Subcutaneous abdominal adipose tissue (tissue), 5 donors: ENCODE measurements around the gene NBPF11.
"Not testable (repeated sequence)": the region's sequence is repeated elsewhere in the genome, so short reads cannot be mapped to it uniquely, and the experiment has no call there.

Experiments
- H3K27ac ChIP-seq: one replicate; pipeline ENCODE4 v1.7.0; 2013; ENCODE audit warnings: low read depth, mild to moderate bottlenecking, inconsistent platforms, low read length, moderate library complexity
- H3K27me3 ChIP-seq, 5 donors: one replicate each; pipeline ENCODE4 v1.7.0; 2013; ENCODE audit warnings: low read length in 5 of 5, inconsistent platforms in 1 of 5; ENCODE audit not compliant: control insufficient read depth in 5 of 5, insufficient read depth in 4 of 5
- H3K36me3 ChIP-seq, 5 donors: one replicate each; pipeline ENCODE4 v1.7.0; 2013; ENCODE audit warnings: low read length in 5 of 5; ENCODE audit not compliant: control insufficient read depth in 5 of 5, insufficient read depth in 5 of 5
- H3K4me1 ChIP-seq, 5 donors: one replicate each; pipeline ENCODE4 v1.7.0; 2013; ENCODE audit warnings: low read length in 5 of 5, mild to moderate bottlenecking in 3 of 5, moderate library complexity in 1 of 5; ENCODE audit not compliant: control insufficient read depth in 5 of 5, insufficient read depth in 5 of 5
- H3K4me3 ChIP-seq, 5 donors: one replicate each; pipeline ENCODE4 v1.7.0; 2013; ENCODE audit warnings: low read length in 5 of 5, low read depth in 1 of 5
- H3K9ac ChIP-seq, 5 donors: one replicate each; pipeline ENCODE4 v1.7.0; 2013; ENCODE audit warnings: low read length in 5 of 5, mild to moderate bottlenecking in 4 of 5, moderate library complexity in 3 of 5
- H3K9me3 ChIP-seq, 5 donors: one replicate each; pipeline ENCODE4 v1.7.0; 2013; ENCODE audit warnings: low read length in 5 of 5; ENCODE audit not compliant: control insufficient read depth in 5 of 5
- donor health status: healthy.
- donor health status: healthy.
- donor health status: healthy.
- donor health status: healthy.
- donor health status: healthy.

The NBPF11 gene

DNA sequence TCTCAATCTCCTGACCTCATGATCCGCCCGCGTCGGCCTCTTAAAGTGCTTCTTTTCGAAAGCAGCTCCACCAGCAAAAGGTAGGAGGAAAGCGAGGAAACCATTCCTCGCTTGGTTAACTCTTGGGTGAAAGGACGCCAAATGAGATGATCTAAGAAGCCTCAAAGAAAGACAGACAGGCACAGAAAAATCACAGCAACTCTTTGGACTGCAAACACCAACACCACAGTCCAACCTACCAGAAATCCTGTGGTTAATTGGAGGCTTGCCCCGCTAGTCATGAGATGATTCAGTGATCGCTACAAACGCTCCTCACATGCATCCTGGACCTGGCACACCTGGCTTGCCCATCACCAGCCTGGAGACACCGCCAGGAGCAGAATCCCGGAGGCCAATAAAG, 1.1 kb downstream of the NBPF11 start:
- not testable (repeated sequence) for H3K36me3 ChIP-seq, H3K27me3 ChIP-seq, H3K9me3 ChIP-seq, H3K4me1 ChIP-seq
- Histone ChIP-seq H3K27ac (peak overlapping the region; percentile 72), H3K4me3 (peak overlapping the region; percentile 57 to 73 (median 69)), H3K9ac (peak overlapping the region in 3 of 5 donors; percentile 53 to 73 (median 71))

DNA sequence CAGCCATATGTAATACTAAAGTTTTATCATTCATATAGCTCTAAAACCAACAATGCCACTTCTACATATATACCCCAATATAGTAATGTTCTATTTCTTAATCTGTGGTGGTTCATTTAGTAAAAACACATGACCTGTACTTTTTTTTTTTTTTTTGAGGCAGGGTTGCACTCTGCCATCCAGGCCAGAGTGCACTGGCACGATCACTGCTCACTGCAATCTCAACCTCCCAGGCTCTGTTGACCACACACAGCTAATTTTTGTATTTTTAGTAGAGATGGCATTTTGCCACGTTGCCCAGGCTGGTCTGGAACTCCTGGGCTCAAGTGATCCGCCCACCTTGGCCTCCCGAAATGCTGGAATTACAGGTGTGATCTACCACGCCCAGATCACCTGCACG, 2.1 kb downstream of the NBPF11 start:
- not testable (repeated sequence) for H3K9me3 ChIP-seq, H3K4me1 ChIP-seq, H3K4me3 ChIP-seq, H3K9ac ChIP-seq, H3K27ac ChIP-seq, H3K36me3 ChIP-seq, H3K27me3 ChIP-seq

DNA sequence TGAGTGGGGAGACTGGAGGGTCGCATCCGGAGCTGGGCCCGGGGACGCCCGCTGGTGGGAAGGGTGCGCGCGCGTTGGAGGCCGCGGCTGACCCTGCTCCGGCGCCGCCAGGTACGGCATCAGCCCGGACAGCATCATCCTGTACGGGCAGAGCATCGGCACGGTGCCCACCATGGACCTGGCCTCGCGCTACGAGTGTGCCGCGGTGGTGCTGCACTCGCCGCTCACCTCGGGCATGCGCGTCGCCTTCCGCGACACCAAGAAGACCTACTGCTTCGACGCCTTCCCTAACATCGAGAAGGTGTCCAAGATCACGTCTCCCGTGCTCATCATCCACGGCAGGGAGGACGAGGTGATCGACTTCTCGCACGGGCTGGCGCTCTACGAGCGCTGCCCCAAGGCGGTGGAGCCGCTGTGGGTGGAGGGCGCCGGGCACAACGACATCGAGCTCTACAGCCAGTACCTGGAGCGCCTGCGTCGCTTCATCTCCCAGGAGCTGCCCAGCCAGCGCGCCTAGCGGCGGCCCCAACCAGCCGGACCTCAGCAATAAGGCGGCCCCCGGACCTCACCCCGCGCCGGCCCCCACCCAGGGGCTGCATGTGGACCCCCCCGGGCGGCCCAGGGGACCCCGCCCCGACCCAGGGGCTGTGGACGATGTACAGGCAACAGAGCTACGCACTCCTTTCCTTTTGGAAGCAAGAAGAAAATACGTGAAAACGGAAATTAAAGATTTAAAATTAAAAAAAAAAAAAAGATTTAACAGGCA, 2.8 kb downstream of the NBPF11 start:
- not testable (repeated sequence) for H3K27me3 ChIP-seq, H3K4me1 ChIP-seq, H3K9me3 ChIP-seq, H3K36me3 ChIP-seq, H3K27ac ChIP-seq, H3K4me3 ChIP-seq, H3K9ac ChIP-seq

- H3K9me3 ChIP-seq, H3K27ac ChIP-seq, H3K36me3 ChIP-seq, H3K4me3 ChIP-seq, H3K27me3 ChIP-seq, H3K4me1 ChIP-seq, H3K9ac ChIP-seq: not testable (repeated sequence)
These were observed 4.8 kb downstream of the NBPF11 start for GRCh38 chr1:148147052-148147838.

DNA sequence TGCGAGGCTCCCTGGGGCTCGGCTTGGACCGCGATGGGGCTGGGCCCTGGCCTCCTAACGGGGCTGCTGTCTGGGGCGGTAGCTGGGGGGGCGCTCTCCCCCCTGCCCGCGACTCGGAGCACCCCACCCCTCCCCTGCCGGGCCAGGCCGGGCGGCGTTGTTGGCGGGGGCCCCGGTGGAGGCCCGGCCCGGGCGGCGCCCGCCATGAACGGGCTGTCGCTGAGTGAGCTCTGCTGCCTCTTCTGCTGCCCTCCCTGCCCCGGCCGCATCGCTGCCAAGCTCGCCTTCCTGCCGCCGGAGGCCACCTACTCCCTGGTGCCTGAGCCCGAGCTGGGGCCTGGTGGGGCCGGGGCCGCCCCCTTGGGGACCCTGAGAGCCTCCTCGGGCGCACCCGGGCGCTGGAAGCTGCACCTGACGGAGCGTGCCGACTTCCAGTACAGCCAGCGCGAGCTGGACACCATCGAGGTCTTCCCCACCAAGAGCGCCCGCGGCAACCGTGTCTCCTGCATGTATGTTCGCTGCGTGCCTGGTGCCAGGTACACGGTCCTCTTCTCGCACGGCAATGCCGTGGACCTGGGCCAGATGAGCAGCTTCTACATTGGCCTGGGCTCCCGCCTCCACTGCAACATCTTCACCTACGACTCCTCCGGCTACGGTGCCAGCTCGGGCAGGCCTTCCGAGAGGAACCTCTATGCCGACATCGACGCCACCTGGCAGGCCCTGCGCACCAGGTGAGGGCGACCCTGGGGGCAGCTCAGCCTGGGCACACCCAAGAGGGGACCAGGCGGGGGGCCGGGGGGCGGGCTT, 5.7 kb downstream of the NBPF11 start:
- H3K27ac ChIP-seq, H3K9me3 ChIP-seq, H3K36me3 ChIP-seq, H3K4me1 ChIP-seq, H3K9ac ChIP-seq, H3K27me3 ChIP-seq, H3K4me3 ChIP-seq: not testable (repeated sequence)

- not testable (repeated sequence) for H3K27ac ChIP-seq, H3K27me3 ChIP-seq, H3K9ac ChIP-seq, H3K9me3 ChIP-seq, H3K36me3 ChIP-seq, H3K4me3 ChIP-seq, H3K4me1 ChIP-seq
These were observed 8.9 kb downstream of the NBPF11 start for GRCh38 chr1:148143223-148143622.

DNA sequence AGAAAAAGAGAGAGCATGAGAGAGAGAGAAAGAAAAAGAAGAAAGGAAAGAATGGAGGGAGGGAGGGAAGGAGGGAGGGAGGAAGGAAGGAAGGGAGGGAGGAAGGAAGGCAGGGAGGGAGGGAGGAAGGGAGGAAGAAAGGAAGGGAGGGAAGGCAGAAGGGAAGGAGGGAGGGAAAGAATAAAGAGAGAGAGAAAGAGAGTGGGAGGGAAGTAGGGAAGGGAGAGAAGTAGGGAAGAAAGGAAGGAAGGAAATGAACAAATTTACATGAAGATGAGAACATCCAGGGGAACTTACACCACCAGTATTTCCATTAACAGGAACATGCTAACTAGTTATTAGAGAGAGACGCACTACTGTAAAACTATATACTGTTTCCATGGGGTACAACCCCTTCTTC, 10.1 kb downstream of the NBPF11 start:
- H3K27ac ChIP-seq, H3K4me1 ChIP-seq, H3K4me3 ChIP-seq, H3K36me3 ChIP-seq, H3K27me3 ChIP-seq, H3K9ac ChIP-seq, H3K9me3 ChIP-seq: not testable (repeated sequence)

DNA sequence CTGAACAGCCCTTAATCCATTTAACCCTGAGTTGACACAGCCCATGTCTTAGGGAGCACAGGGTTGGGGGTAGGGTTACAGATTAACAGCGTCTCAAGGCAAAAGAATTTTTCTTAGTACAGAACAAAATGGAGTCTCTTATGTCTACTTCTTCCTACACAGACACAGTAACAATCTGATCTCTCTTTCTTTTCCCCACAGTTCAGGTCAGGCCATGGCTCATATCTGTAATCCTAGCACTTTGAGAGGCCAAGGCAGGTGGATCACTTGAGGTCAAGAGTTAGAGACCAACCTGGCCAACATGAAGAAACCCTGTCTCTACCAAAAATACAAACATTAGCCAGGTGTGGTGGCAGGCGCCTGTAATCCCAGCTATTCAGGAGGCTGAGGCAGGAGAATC, 13.5 kb downstream of the NBPF11 start:
- not testable (repeated sequence) for H3K4me1 ChIP-seq, H3K27me3 ChIP-seq, H3K36me3 ChIP-seq, H3K9ac ChIP-seq, H3K27ac ChIP-seq, H3K9me3 ChIP-seq, H3K4me3 ChIP-seq

GRCh38 chr1:148122341-148122740, 29.7 kb downstream of the NBPF11 start:
- not testable (repeated sequence) for H3K4me1 ChIP-seq, H3K27ac ChIP-seq, H3K9me3 ChIP-seq, H3K27me3 ChIP-seq, H3K4me3 ChIP-seq, H3K9ac ChIP-seq
- H3K36me3 ChIP-seq: peaks cover 0 to 17% (median 5%) of the 10 kb centered on the region in 5 donors

GRCh38 chr1:148120395-148120794, 31.7 kb downstream of the NBPF11 start:
- not testable (repeated sequence) for H3K4me3 ChIP-seq, H3K9me3 ChIP-seq, H3K27me3 ChIP-seq, H3K27ac ChIP-seq, H3K4me1 ChIP-seq, H3K9ac ChIP-seq
- peaks cover 0 to 10% (median 3%) of the 10 kb centered on the region in 5 donors for H3K36me3 ChIP-seq
